SK-N-MC (cell line): ENCODE data around the gene NSUN3.

Experiments
- DNase-seq: peaks from one replicate; pipeline ENCODE4 v3.0.0-alpha.2; 2011; ENCODE audit warnings: low read depth, low spot score
- H3K27ac ChIP-seq: fragments of 200-600 bp; sonication (generic); 2 replicates; pipeline ENCODE4 v1.5.1; 2016; ENCODE audit warnings: mixed run types
- H3K36me3 ChIP-seq: fragments of 200-600 bp; sonication (generic); 2 replicates; pipeline ENCODE4 v1.6.1; 2017; ENCODE audit warnings: antibody characterized with exemption, low read length, mixed read lengths; ENCODE audit not compliant: insufficient read depth
- H3K4me3 ChIP-seq: fragments of 200-600 bp; sonication (generic); 2 replicates; pipeline ENCODE4 v1.5.1; 2016
- H3K9ac ChIP-seq: fragments of 200-600 bp; sonication (generic); 2 replicates; pipeline ENCODE4 v1.8.0; 2017; ENCODE audit warnings: mixed run types, mixed read lengths; ENCODE audit not compliant: insufficient read length
- H3K9me3 ChIP-seq: fragments of 200-600 bp; sonication (generic); 2 replicates; pipeline ENCODE4 v1.6.1; 2017; ENCODE audit warnings: low read depth, mild to moderate bottlenecking, antibody characterized with exemption, low read length, moderate library complexity, mixed read lengths
- EZH2 ChIP-seq: fragments of 200-600 bp; sonication (generic); IDR thresholded peaks from one replicate; pipeline ENCODE4 v1.6.1; 2017; ENCODE audit warnings: antibody characterized with exemption
- FOXP2 ChIP-seq: optimal IDR thresholded peaks from 2 replicates; pipeline ENCODE3; 2011; ENCODE audit warnings: mild to moderate bottlenecking, moderate library complexity; ENCODE audit not compliant: insufficient read depth; ENCODE audit errors: extremely low read length, control extremely low read depth
- POLR2AphosphoS5 ChIP-seq: IDR thresholded peaks from 2 replicates; pipeline ENCODE4 v1.6.1; 2012; ENCODE audit warnings: mild to moderate bottlenecking, low read depth, low read length, borderline replicate concordance

The NSUN3 gene

GRCh38 chr3:94121161-94121560 is 58.3 kb downstream of the NSUN3 start:
- Histone ChIP-seq H3K36me3 (peaks cover 2% of the 10 kb centered on the region; the same call in 1 of the 2 replicates), H3K9me3 (no peaks in the 10 kb centered on the region), H3K27ac (no peak overlapping the region), H3K9ac (no peak overlapping the region), H3K4me3 (no peak overlapping the region)
- TF ChIP-seq FOXP2 (no peak), EZH2 (no peak), POLR2AphosphoS5 (no peak)
- DNase-seq = no peak

GRCh38 chr3:94127115-94127514 is 64.3 kb downstream of the NSUN3 start:
- Histone ChIP-seq H3K27ac (no peak overlapping the region), H3K9ac (no peak overlapping the region), H3K4me3 (no peak overlapping the region), H3K9me3 (no peaks in the 10 kb centered on the region), H3K36me3 (peaks cover 16% of the 10 kb centered on the region)
- no peak for TF ChIP-seq EZH2
- no peak for TF ChIP-seq POLR2AphosphoS5
- no peak for TF ChIP-seq FOXP2
- no peak for DNase-seq

GRCh38 chr3:94130690-94131089 is 67.8 kb downstream of the NSUN3 start:
- H3K27ac ChIP-seq = no peak overlapping the region
- H3K4me3 ChIP-seq = no peak overlapping the region

GRCh38 chr3:94132777-94133176 is 69.9 kb downstream of the NSUN3 start:
- H3K9me3 ChIP-seq = no peaks in the 10 kb centered on the region
- peaks cover 8% of the 10 kb centered on the region for H3K36me3 ChIP-seq
- TF ChIP-seq EZH2 (no peak), POLR2AphosphoS5 (no peak), FOXP2 (no peak)
- H3K27ac ChIP-seq = no peak overlapping the region
- no peak for DNase-seq
- H3K4me3 ChIP-seq = no peak overlapping the region
- H3K9ac ChIP-seq = no peak overlapping the region

More at GRCh38 chr3:94130690-94131089, 67.8 kb downstream of the NSUN3 start:
- H3K36me3 ChIP-seq = peaks cover 16% of the 10 kb centered on the region
- H3K9ac ChIP-seq = no peak overlapping the region
- TF ChIP-seq POLR2AphosphoS5 = no peak
- no peak for TF ChIP-seq FOXP2
- no peak for TF ChIP-seq EZH2
- no peak for DNase-seq
- H3K9me3 ChIP-seq = no peaks in the 10 kb centered on the region

GRCh38 chr3:94136133-94136532 is 73.3 kb downstream of the NSUN3 start:
- Histone ChIP-seq H3K4me3 (no peak overlapping the region), H3K36me3 (no peaks in the 10 kb centered on the region), H3K27ac (no peak overlapping the region), H3K9ac (no peak overlapping the region), H3K9me3 (no peaks in the 10 kb centered on the region)
- DNase-seq = no peak
- no peak for TF ChIP-seq FOXP2
- no peak for TF ChIP-seq EZH2
- no peak for TF ChIP-seq POLR2AphosphoS5

- H3K4me3 ChIP-seq = no peak overlapping the region
- H3K9ac ChIP-seq = no peak overlapping the region
- no peak for DNase-seq
- no peak overlapping the region for H3K27ac ChIP-seq
- no peaks in the 10 kb centered on the region for H3K9me3 ChIP-seq
- no peaks in the 10 kb centered on the region for H3K36me3 ChIP-seq
- TF ChIP-seq EZH2 = no peak
- TF ChIP-seq FOXP2 = no peak
- TF ChIP-seq POLR2AphosphoS5 = no peak
Measured at GRCh38 chr3:94137377-94137776, 74.5 kb downstream of the NSUN3 start.

- DNase-seq = no peak
- TF ChIP-seq FOXP2 (no peak), POLR2AphosphoS5 (no peak), EZH2 (no peak)
- H3K27ac ChIP-seq = no peak overlapping the region
- no peak overlapping the region for H3K9ac ChIP-seq
- H3K4me3 ChIP-seq = no peak overlapping the region
- H3K9me3 ChIP-seq = no peaks in the 10 kb centered on the region
- H3K36me3 ChIP-seq = no peaks in the 10 kb centered on the region
Measured at GRCh38 chr3:94146455-94146854, 83.6 kb downstream of the NSUN3 start.

GRCh38 chr3:94147012-94147411 is 84.2 kb downstream of the NSUN3 start:
- TF ChIP-seq FOXP2 (no peak), POLR2AphosphoS5 (no peak), EZH2 (no peak)
- DNase-seq = no peak
- no peaks in the 10 kb centered on the region for H3K36me3 ChIP-seq
- no peaks in the 10 kb centered on the region for H3K9me3 ChIP-seq
- no peak overlapping the region for H3K9ac ChIP-seq
- H3K27ac ChIP-seq = no peak overlapping the region
- no peak overlapping the region for H3K4me3 ChIP-seq

- Histone ChIP-seq H3K4me3 (no peak overlapping the region), H3K36me3 (no peaks in the 10 kb centered on the region), H3K9me3 (no peaks in the 10 kb centered on the region), H3K9ac (no peak overlapping the region), H3K27ac (no peak overlapping the region)
- DNase-seq = no peak
- TF ChIP-seq POLR2AphosphoS5 = no peak
- TF ChIP-seq EZH2 = no peak
- TF ChIP-seq FOXP2 = no peak
Measured at GRCh38 chr3:94150113-94150512, 87.3 kb downstream of the NSUN3 start.
